Keratinocyte (primary cell): ENCODE data around the gene NEK9. TPM values are rescaled to one million over a fixed set of nuclear protein-coding genes. Genes with fewer than 3 reads are reported as not detected.

Experiments
- DNase-seq: peaks from one replicate; pipeline ENCODE4 v3.0.0-alpha.2; 2011; ENCODE audit warnings: low read depth, missing footprints, low spot score
- FAIRE-seq: peaks from 2 replicates; lab custom pipeline; 2011; peaks lifted over from hg19 to GRCh38; lab: Jason Lieb, UNC
- H2AFZ ChIP-seq: 2 replicates; pipeline ENCODE4 v1.6.0; 2012; ENCODE audit warnings: low read length, control low read depth, inconsistent platforms; ENCODE audit not compliant: control insufficient read depth
- H3K27ac ChIP-seq: 2 replicates; pipeline ENCODE4 v1.5.1; 2011; ENCODE audit warnings: low read length; ENCODE audit not compliant: control insufficient read depth, insufficient read depth
- H3K27me3 ChIP-seq: 3 replicates; pipeline ENCODE4 v1.6.0; 2011; ENCODE audit warnings: low read length; ENCODE audit not compliant: control insufficient read depth, insufficient read depth; ENCODE audit errors: extremely low read depth
- H3K36me3 ChIP-seq, 2 experiments: 2 replicates in 1 of 2; 3 replicates in 1 of 2; pipeline ENCODE4 v1.5.1; 2011; ENCODE audit warnings: low read length in 2 of 2, mild to moderate bottlenecking in 1 of 2; ENCODE audit not compliant: control insufficient read depth in 2 of 2, insufficient read depth in 2 of 2; ENCODE audit errors: extremely low read depth in 1 of 2
- H3K4me1 ChIP-seq: 3 replicates; pipeline ENCODE4 v1.5.1; 2011; ENCODE audit warnings: low read length; ENCODE audit not compliant: control insufficient read depth, insufficient read depth; ENCODE audit errors: extremely low read depth
- H3K4me2 ChIP-seq: 3 replicates; pipeline ENCODE4 v1.6.0; 2011; ENCODE audit warnings: low read depth, low read length; ENCODE audit not compliant: control insufficient read depth, insufficient read depth; ENCODE audit errors: extremely low read depth
- H3K4me3 ChIP-seq, 3 experiments: fragments of 200-600 bp in 1 of 3; sonication (generic) in 1 of 3; 2 replicates in 2 of 3; 3 replicates in 1 of 3; pipeline ENCODE4 v1.5.1; 2011 to 2016; ENCODE audit warnings: low read length in 3 of 3, mild to moderate bottlenecking in 3 of 3, control low read depth in 2 of 3, inconsistent platforms in 1 of 3, low read depth in 1 of 3, mixed read lengths in 1 of 3, mixed run types in 1 of 3, moderate library complexity in 1 of 3; ENCODE audit not compliant: control insufficient read depth in 2 of 3, insufficient read depth in 2 of 3; ENCODE audit errors: extremely low read depth in 1 of 3
- H3K79me2 ChIP-seq: 2 replicates; pipeline ENCODE4 v1.6.0; 2012; ENCODE audit warnings: low read length; ENCODE audit not compliant: control insufficient read depth, insufficient read depth
- H3K9ac ChIP-seq: 3 replicates; pipeline ENCODE4 v1.6.0; 2011; ENCODE audit warnings: low read length; ENCODE audit not compliant: control insufficient read depth, insufficient read depth; ENCODE audit errors: extremely low read depth
- H3K9me1 ChIP-seq: 3 replicates; pipeline ENCODE4 v1.6.0; 2011; ENCODE audit warnings: low read length; ENCODE audit not compliant: control insufficient read depth, insufficient read depth; ENCODE audit errors: extremely low read depth
- H3K9me3 ChIP-seq: 2 replicates; pipeline ENCODE4 v1.5.1; 2012; ENCODE audit warnings: low read depth, low read length; ENCODE audit not compliant: control insufficient read depth
- H4K20me1 ChIP-seq: 3 replicates; pipeline ENCODE4 v1.6.0; 2011; ENCODE audit warnings: low read length; ENCODE audit not compliant: control insufficient read depth, insufficient read depth; ENCODE audit errors: extremely low read depth
- CTCF ChIP-seq, 3 experiments: IDR thresholded peaks in 1 of 3; conservative IDR thresholded peaks in 1 of 3; optimal IDR thresholded peaks in 1 of 3; 2 replicates in 2 of 3; 3 replicates in 1 of 3; pipeline versions ENCODE3 to v1.5.1; 2011; ENCODE audit warnings: low read length in 3 of 3, mild to moderate bottlenecking in 3 of 3, moderate library complexity in 2 of 3, control low read depth in 1 of 3, inconsistent platforms in 1 of 3; ENCODE audit not compliant: insufficient read depth in 2 of 3; ENCODE audit errors: extremely low read depth in 1 of 3
- EZH2 ChIP-seq: IDR thresholded peaks from one replicate; pipeline ENCODE4 v1.6.1; 2012; ENCODE audit warnings: inconsistent platforms, mild to moderate bottlenecking, low read length, moderate library complexity
- dilution Hi-C: fragments of 300-500 bp; cut with MboI; formaldehyde crosslinking; loops from one replicate; pipeline ENCODE4 v1.7.0; 2020; ENCODE audit warnings: low sequenced_read_pairs; ENCODE audit not compliant: extremely low pct_ligation_motif_present
- polyA plus RNA-seq, 5 experiments: library from polyadenylated mRNA; depleted of rRNA in 3 of 5; stranded (reverse) in 3 of 5; stranded (forward) in 1 of 5; unstranded in 1 of 5; fragments of >200 nt; gene quantifications; 1 replicate in 1 of 5; 2 replicates in 3 of 5; 3 replicates in 1 of 5; pipeline versions ENCODE4 v1.2.1 to v1.2.3, GENCODE V29; 2011 to 2012; ENCODE audit warnings: missing spikeins in 2 of 5, low read depth in 1 of 5, low replicate concordance in 1 of 5

NEK9 gene
- polyA plus RNA-seq, 1 donor (not counting 4 experiments of a cell fraction or from before 2014, with no cell fraction given), result 43.7 TPM

- no peak for TF ChIP-seq CTCF (optimal IDR thresholded peaks at IDR 0.05 in 1 of 3, IDR thresholded peaks at IDR 0.05 in 1 of 3, conservative IDR thresholded peaks at IDR 0.05 in 1 of 3; ENCODE audit: extremely low read depth in 1 of 3, insufficient read depth in 2 of 3, low read length in 3 of 3)
- no peak for TF ChIP-seq EZH2
- peaks cover 55% of the 10 kb centered on the region for H3K79me2 ChIP-seq
- H3K9ac ChIP-seq, result peak overlapping the region; percentile 98
- H3K4me2 ChIP-seq, result peak overlapping the region; percentile 79
- no peak for DNase-seq
- H3K9me3 ChIP-seq, result no peaks in the 10 kb centered on the region
- FAIRE-seq, result no peak
- H4K20me1 ChIP-seq, result peaks cover 8% of the 10 kb centered on the region
- peaks cover 13% of the 10 kb centered on the region for H3K4me1 ChIP-seq
- peaks cover 4% of the 10 kb centered on the region for H3K9me1 ChIP-seq
- peak overlapping the region; percentile 54 for H2AFZ ChIP-seq
- dilution Hi-C loops, result no loop called here
- peaks cover 2 to 3% of the 10 kb centered on the region in 2 experiments for H3K36me3 ChIP-seq
- no peaks in the 10 kb centered on the region for H3K27me3 ChIP-seq
- H3K27ac ChIP-seq, result peak overlapping the region; percentile 89
- H3K4me3 ChIP-seq, result peak overlapping the region; percentile 70 to 99 (median 98)
These were observed 48.9 kb upstream of the NEK9 start for GRCh38 chr14:75175677-75176141.

- no peak overlapping the region for H2AFZ ChIP-seq
- DNase-seq, result no peak
- FAIRE-seq, result no peak
- dilution Hi-C loops, result no loop called here
- no peaks in the 10 kb centered on the region for H3K27me3 ChIP-seq
- H3K36me3 ChIP-seq, result peaks cover 2 to 3% of the 10 kb centered on the region in 2 experiments
- peak overlapping the region in 2 of 3 experiments; percentile 6 to 41 for H3K4me3 ChIP-seq
- no peak overlapping the region for H3K9ac ChIP-seq
- no peak for TF ChIP-seq CTCF (optimal IDR thresholded peaks at IDR 0.05 in 1 of 3, IDR thresholded peaks at IDR 0.05 in 1 of 3, conservative IDR thresholded peaks at IDR 0.05 in 1 of 3; ENCODE audit: extremely low read depth in 1 of 3, insufficient read depth in 2 of 3, low read length in 3 of 3)
- no peak for TF ChIP-seq EZH2
- peak overlapping the region; percentile 2 for H3K27ac ChIP-seq
- peaks cover 10% of the 10 kb centered on the region for H4K20me1 ChIP-seq
- H3K4me2 ChIP-seq, result peak overlapping the region; percentile 79
- peaks cover 72% of the 10 kb centered on the region for H3K79me2 ChIP-seq
- peaks cover 6% of the 10 kb centered on the region for H3K9me1 ChIP-seq
- H3K9me3 ChIP-seq, result no peaks in the 10 kb centered on the region
- peaks cover 13% of the 10 kb centered on the region for H3K4me1 ChIP-seq
These were observed 47.2 kb upstream of the NEK9 start for GRCh38 chr14:75174066-75174465.
